Neural cell (in vitro differentiated cells): ENCODE measurements around the gene ZNF444.

Experiments used
- POLR2AphosphoS5 ChIP-seq: IDR thresholded peaks from 2 replicates; pipeline ENCODE4 v1.6.1; 2012
- TF ChIP-seq, protein P1 (sequence below): fragments of 450-650 bp; IDR thresholded peaks from 2 replicates; pipeline ENCODE4 v1.5.1; 2014; ENCODE audit warnings: antibody characterized with exemption, mild to moderate bottlenecking, moderate library complexity; ENCODE audit not compliant: poor library complexity, severe bottlenecking

- no peak for TF ChIP-seq POLR2AphosphoS5
- TF ChIP-seq, protein P1, sequence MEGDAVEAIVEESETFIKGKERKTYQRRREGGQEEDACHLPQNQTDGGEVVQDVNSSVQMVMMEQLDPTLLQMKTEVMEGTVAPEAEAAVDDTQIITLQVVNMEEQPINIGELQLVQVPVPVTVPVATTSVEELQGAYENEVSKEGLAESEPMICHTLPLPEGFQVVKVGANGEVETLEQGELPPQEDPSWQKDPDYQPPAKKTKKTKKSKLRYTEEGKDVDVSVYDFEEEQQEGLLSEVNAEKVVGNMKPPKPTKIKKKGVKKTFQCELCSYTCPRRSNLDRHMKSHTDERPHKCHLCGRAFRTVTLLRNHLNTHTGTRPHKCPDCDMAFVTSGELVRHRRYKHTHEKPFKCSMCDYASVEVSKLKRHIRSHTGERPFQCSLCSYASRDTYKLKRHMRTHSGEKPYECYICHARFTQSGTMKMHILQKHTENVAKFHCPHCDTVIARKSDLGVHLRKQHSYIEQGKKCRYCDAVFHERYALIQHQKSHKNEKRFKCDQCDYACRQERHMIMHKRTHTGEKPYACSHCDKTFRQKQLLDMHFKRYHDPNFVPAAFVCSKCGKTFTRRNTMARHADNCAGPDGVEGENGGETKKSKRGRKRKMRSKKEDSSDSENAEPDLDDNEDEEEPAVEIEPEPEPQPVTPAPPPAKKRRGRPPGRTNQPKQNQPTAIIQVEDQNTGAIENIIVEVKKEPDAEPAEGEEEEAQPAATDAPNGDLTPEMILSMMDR = no peak
Observed at GRCh38 chr19:56199687-56200086, 58.6 kb downstream of the ZNF444 start.
